GM19035 (cell line): ENCODE data around the gene TTC22.
"Not testable (repeated sequence)": the region's sequence is repeated elsewhere in the genome, so short reads cannot be mapped to it uniquely, and the experiment has no call there.

Experiments used
- ATAC-seq: cut with Tn5 transposase; IDR thresholded peaks from one replicate; pipeline ENCODE4 v1.9.1; 2021; ENCODE audit not compliant: unreplicated experiment

Gene TTC22

DNA sequence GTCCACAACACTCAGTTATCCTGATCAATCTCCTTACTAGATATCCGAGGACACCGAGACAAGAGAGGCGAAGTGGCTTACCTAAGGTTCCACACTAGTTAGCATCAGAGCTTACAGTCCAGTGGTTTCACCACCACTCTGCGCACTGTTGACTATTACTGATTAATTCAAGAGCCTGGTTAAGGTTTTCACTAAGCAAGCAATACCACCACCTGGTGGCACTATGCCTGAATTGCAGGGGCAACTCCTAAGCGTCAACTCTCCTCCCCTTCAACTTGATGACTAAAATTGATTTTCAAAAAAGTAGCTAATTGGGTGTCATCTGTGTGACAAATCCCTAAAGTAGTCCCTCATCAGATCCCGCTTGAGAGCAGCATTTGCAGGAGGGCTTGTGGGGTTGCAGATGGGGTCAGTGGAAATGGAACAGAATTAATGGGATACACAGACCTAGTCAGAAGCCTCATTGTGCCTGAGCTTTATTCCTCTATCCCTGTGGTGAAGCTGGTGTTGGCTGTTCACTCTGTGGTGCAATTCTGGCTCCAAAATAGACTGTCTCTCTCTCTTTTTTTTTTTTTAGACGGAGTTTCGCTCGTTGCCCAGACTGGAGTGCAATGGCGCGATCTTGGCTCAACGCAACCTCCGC is 9.1 kb downstream of the TTC22 start:
- no peak for ATAC-seq

DNA sequence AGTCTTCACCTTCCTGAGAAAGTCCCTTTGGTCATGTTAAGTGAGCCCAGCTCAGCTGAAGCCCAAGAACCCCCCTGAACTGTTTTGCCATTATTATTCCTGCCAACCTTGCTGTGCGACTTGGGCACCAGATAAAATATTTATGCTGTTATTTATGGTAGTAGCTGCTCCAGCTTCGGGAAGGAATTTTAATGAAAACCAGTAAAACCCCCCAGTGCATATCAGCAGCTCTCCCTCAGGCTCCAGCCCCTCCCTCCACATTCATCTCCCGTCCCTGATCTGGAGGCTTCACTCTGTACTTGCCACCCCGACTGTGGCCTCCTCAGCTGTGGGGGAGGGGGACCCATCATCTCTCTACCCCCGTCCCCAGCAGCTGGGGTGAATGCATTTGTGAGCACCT is 12.7 kb downstream of the TTC22 start:
- ATAC-seq, result no peak

DNA sequence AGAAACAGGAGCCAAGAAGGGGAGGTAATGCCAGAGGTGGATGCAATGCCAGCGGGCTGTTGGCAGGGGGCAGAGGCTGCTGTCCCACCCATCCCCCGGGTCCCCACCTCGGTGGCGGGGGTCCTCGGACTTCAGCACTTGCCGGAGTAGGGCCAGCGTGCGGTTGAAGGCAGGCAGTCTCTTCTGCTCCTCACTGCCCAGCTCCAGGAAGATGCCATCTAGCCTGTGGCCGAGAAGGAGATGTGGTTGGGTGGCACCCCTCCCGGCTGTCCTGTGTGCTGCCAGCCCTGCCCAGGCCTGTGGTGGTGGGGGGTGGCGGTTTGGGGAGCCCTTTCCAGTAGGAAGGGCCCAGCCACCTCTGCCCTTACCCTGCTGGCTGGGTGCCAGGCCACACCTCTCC is 13.5 kb downstream of the TTC22 start:
- no peak for ATAC-seq

DNA sequence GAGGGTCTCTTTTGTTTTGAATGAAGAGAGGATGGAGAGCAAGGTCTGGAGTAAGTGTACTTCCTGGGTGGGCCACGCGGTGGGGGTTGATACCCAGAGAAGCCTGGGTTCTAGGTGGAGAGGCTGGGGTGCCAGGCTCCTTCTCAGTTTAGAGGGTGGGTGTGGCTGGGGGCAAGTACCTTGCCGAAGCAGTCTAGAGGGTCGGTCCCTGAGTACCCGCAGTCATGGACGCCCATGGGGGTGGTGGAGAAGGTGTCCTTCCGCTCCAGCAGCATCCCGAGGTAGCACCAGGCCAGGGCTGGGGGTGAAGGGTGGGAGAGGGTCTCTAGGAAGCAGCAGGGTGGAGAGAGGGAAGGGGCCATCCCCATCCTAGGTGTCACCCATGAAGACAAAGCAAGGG is 14.3 kb downstream of the TTC22 start:
- ATAC-seq, result no peak

DNA sequence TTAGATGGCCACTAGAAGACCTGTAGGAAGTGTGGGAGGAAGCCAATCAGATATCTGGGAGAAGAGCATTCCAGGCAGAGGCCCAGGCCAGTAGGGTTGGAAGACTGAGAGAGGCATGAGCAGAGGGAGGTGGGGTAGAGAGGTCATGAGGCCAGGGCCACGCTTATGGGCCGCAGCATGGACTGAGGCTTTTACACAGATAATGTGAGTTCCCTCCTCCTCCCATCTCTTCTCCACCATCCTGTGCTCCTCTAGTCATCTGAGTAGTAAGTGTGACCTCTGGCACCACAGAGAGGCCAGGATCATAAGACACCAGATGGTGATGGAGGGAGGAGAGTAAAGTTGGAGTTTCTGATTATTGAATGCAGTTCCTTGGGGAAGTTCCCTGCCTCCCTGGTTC is 17.1 kb downstream of the TTC22 start:
- ATAC-seq, result no peak

DNA sequence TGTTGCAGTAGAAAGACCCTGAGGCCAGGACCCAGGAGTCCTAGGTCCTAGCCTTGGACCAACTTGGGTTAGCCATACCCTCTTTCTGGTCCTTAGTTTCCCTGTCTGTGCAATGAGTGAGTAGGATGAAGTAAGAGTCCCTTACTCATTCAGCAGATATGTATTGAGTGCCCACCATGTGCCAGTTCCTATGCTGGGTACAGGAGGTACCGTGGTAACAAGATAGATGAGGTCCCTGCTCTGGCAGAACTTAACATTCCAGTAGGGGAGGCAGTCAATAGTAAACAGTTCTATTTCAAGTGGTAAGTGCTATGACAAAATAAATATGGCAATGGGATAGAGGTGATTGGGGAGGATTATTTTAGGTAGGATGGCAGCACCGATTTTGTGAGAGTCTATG is 18.5 kb downstream of the TTC22 start:
- ATAC-seq, result no peak

DNA sequence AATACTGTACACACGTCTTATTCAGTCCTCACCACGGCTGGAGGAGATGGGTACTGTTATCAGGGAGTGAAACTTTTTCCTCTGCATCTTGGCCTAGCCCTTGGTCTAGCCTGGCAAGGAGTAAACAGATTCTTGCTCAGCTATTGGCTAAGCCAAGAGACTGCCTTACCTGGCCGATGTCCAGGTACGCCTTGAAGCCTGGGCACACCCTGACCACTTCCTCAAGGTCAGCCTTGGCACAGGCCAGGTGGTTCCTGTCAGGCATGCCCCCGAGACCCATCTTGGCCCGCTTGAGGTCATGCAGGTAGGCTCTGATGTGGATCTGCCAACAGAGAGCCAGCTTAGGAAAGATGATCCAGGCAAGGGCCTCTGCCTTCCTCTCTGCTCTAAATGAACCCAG is 19.0 kb downstream of the TTC22 start:
- ATAC-seq, result no peak

DNA sequence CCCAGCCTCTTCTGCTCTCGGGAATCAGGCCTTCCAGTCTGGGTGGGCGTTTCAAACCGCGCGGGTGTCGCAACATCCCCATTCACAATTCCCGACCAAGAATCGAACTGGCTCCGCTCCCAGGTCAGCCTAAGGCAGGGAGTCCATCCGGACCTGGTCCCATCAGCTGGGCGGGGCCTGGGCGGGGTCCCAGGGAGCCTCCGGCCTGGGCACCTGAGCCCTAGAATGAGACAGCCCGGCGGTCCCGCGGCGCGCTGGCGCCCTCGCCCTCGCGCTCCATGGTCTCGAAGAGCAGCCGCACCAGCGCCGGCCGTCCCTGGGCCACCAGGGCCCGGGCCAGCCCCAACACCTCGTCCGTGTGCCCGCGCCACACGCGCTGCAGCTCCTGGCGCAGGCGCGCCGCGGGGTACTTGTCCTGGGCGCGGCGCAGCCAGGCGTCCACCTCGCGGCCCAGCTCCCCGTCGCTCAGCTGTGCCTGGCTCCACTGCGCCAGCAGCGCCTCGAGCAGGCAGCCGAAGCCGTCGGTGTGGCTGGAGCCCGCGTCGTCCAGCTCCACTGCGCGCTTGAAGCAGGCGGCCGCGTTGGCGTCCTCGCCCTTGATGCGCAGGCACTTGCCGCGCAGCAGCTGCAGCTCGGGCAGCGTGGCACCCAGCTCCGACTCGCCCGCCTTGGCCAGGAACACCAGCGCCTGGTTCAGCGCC is 19.9 kb downstream of the TTC22 start:
- no peak for ATAC-seq

DNA sequence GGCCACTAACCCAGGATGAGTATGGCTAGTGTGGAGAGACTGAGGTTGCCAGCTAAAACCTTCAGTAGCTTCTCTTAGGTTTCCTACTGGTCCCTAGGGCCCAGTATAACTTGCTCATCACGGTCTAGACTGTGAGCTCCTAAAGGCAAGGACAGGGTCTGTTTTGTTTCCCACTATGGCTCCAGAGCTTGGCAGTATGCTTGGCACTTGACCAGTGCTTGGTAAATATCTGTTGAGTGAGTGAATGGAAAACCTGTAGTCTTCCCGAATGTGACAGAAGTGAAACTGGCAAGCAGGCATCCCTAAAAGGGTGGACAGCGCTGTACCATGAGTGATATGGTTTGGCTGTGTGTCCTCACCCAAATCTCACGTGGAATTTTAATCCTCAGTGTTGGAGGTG is 23.7 kb downstream of the TTC22 start:
- ATAC-seq, result no peak

DNA sequence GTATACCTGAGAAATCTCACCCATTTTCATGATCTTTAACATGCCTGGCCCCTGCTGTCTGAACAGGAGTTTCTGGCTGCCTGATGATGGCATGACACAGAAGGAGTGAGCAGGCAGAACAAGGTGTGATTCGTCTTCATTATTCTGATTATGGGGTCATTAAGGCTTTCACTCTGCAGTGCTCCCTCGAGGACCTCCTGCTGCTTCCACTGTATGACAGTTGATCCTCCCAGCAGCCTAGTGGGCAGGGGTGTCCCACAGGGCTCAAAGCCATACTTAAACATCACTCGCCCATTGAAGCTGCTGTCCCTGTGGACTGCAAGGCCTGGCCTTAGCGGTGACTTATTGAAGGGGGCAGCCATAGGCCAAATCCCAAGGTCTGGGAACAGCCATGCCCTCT is 24.1 kb downstream of the TTC22 start:
- no peak for ATAC-seq

DNA sequence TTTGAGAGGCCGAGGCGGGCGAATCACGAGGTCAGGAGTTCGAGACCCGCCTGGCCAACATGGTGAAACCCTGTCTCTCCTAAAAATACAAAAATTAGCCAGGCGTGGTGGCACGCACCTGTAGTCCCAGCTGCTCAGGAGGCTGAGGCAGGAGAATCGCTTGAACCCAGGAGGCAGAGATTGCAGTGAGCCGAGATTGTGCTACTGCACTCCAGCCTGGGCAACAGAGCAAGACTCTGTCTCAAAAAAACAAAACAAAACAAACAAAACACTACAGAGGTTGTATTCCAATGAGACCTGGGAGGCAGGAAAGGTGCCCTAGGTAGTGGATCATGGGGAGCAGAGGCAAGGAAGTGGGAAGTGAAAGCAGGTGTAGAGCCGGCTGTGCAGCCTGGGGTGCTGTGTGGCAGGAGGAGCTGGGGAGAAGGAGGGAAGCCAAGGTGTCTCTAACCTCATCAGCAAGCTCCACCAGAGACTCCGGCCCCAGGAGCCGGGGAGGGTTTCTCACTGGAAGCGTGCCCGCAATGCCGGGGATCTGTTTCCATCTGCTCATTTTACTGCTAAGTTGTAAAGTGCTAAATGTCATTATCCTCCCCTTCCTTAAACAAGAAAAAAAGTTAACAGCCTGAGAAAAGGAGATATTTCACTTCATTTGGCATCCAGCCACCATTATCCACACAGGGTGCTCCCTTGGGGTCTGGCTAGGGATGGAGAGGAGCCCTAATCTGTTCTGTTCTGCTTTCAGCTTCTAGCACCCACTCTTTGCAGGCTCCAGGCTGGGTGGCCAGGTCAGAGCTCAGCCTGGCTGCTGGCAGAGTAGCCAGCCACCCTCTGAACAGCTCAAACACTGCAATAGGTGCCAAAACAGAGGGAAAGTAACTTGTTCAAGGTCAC is 25.0 kb downstream of the TTC22 start:
- not testable (repeated sequence) for ATAC-seq

DNA sequence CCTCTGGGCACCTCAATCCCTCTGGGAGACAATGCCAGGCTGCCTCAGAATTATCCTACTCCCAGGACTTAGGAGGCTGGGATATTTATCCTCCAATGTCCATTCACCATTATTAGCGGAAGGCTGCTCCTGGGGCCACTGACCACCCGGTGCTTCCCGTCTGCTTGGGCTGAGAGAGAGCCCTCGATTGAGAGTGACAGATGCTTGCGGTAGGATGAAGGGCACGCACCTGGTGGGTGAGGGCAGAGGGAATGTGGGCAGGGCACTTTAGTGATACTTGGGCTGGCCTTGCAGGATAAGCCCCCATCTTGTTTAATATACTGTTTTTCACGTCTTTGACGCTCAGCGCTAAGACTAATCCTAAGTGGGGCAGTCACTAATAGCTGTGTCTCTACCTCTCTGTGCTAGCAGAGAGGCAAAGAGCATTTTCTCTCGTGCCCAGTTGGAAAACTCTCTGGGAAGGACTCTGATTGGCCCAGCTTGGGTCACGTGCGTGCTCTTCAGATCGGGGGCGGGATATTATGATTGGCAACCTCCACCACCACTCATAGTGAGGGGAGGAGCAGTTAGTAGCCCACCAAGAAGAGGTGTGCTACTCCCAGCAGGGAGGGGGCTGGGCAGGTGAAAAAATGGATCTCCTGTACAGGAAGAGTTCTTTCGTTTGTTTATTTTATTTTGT is 26.2 kb downstream of the TTC22 start:
- no peak for ATAC-seq

DNA sequence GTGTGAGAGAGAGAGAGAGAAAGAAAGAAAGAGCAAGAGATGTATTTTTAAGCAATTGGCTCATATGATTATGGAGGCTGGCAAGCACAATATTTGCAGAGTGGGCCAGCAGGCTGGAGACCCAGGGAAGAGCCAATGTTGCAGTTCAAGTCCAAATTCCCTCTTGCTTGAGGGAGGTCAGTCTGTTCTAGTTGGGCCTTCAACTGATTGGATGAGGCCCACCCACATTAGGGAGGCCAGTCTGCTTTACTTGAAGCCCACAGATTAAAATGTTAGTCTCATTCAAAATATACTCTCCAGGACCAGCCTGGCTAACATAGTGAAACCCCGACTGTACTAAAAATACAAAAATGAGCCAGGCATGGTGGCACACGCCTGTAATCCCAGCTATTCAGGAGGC is 28.2 kb downstream of the TTC22 start:
- no peak for ATAC-seq

DNA sequence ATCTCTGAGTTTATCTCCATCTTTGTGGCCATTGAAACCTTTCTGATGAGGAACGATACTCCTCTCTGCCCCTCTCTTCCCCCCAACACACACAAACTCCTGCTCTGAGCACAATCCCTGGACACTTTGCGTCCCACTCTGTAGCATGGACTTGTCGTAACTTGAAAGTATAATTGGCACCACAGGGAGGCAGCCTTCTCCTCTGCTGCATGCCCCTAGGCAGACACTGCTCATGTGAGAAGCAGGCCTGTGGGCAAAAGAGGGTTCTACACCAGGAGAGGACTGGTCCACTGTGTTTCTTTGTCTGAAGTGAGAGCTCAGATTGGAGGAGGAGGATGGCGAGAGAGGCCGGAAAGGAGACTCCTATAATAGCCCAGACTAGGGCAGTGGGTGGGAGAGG is 33.0 kb downstream of the TTC22 start:
- ATAC-seq, result no peak

DNA sequence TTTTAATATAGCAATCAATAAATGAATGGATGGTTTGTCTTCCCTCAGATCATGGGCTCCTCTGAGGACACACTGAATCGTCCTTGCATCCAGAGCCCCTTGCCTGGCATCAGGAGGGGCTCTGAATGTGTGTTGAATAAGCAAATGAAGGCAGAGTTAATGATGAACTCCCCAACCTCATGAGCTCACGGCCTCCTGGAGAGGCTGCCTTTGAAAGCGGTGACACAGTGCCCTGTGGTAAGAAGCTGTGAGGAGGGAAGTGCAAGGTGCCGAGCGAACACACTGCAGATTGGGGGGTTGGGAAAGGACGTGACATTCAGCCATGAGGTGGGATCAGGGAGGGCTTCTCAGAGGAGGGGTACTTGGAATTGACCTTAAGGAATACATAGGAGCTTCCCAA is 33.6 kb downstream of the TTC22 start:
- ATAC-seq, result no peak

DNA sequence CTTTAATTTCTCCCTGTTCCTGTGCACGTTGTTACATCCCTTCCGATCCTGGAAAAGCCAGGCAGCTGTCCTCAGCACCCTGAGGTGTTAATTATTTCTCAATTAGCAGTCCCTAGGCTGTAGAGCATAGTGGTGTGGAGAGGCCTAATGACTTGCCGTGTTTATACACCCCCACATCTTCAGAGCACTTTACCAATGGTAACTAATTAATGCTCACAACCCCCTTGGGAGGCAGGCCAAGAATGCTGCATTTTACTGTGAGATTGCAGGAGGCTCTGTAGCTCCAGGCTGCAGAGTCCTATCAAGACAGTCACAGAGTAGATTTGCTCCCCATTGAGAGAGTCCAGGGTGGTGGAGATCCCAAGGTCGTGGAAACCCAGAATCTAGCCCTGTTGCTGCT is 34.4 kb downstream of the TTC22 start:
- no peak for ATAC-seq

DNA sequence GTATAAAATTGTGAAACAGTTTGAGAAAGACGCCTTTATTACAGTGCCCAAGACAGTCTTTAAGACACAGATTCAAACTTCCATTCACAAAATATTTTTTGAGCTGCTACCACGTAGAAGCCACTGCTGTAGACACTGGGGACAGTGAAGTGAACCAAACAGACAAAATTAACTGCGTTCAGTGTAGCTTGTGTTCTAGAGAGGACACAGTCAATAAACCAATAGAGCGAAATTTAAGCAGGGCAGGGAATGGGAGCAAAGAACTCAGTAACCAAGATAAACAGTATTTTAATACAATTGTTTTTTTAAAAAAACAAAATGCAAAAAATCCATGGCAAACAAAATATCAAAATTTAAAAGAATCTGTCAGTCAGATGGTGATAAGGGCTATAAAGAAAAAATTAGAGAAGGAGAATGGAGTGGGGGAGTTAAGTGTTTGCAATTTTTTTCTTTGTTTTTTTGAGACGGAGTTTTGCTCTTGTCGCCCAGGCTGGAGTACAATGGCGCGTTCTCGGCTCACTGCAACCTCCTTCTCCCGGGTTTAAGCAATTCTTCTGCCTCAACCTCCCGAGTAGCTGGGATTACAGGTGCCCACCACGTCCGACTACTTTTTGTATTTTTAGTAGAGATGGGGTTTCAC is 36.1 kb downstream of the TTC22 start:
- ATAC-seq, result peak; percentile 21

DNA sequence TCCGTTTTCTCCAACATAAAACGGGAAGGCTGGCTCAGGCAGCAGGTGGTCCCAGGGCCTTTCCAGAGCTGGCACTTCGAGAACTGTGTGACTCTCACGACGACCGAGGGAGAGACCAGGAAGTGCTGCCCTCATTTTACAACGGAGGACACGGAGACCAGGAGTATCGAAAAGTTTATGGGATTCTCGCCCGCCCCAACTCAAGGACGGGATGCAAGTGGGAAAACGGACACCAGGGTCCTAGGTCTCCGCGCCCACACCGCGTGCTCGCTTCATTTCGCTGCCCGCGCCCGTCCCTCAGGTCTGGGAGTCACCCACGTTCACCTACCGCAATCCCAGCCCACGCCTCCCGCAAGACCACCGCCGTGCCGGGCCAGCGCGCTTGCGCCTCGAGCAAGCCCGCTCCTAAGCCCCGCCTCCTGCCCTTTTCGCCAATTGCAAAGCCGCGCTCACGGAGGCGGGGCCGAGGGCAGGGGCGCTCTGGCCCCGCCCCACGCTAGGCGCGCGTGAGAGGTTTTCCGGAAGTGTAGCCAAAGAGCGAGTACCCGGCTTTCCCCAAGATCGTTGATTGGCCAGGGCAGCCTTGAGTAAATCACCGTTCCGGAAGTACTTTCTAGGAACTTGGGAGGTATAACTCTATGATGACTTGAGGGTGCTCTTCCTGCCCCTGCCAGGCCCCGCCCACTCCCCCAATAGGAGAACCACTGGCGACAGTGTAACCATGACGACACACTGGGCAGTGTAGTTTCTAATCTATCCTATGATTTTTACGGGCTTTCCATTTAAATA is 36.8 kb downstream of the TTC22 start, which contains the start of gene PARS2:
Gene PARS2 (minus strand): TSS at position 391 of the 789 bp plus-strand sequence. CDS start 5,362 bp downstream, outside the sequence.
- ATAC-seq, result peak; percentile 95

DNA sequence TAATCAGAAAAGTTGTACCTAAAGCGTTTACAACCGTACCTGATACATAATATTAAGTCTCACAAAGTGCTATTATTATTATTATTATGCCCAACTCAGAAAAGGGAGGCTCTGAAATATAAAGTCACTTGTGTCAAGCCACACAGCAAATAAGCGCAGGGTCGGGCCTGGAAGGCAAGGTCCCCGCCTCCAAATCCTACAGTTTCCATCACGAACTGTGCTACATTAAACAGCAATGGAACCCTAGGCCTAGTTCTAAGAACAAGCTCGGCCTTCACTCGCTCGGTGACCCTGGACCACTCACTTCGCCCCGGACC is 37.3 kb downstream of the TTC22 start:
- no peak for ATAC-seq

DNA sequence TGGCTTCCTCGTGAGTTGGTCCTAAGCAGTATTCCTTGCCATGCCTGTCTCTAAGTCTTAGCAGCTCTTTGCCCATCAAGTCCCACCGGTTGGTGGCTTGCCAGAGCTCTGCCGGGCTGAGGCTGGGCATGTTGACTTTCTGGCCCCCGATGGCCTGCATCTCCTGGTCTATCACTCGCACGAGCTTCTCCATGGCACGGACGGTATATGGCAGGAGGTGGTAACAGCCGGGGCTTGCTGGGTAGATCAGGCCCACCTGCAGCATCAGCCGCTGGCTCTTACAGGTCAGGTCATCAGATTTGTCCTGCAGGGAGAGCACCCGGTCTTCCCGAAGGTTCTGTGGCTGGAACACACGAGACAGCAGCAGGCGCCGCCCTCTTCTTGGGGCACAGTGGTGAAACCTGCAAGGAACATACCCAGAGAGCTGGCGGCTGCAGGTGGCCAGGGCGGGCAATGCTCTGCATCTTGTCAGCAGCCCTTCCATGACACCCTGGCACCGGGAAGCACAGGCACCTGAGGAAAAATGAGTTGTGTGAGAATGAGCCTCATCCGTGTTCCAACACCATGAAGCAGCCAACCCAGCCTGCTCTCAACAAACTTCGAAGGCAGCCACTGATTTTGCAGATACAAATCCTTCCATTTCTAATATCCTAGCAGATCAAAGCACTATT is 42.3 kb downstream of the TTC22 start:
- ATAC-seq, result no peak
